SH-SY5Y (cell line): ENCODE measurements around the gene ETV3.

Experiments used
- GATA2 ChIP-seq: IDR thresholded peaks from 2 replicates; pipeline ENCODE4 v1.6.1; 2011; ENCODE audit warnings: mild to moderate bottlenecking, low read depth, low read length
- GATA3 ChIP-seq: IDR thresholded peaks from 2 replicates; pipeline ENCODE4 v1.6.1; 2011; ENCODE audit warnings: low read depth, mild to moderate bottlenecking, low read length, moderate library complexity

DNA sequence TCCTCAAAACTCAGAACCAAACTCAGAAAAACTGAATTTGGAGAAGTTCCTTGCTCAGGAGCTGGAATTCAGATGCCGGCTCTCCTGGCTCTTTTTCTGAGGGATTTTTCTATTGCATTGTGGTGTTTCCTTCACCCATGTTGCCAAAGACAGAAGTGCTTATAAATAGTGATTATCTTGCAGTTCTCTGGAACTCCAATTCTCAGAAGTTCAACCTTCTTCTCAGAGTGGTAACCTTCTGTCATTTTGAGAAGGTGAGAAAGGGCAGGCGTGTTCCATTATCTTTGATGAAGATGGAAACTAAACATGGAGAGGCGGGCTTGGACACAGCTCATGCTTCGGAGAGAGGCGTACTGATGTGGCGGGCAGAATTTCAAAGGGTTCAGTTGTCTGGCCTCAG lies 12.4 kb upstream of the ETV3 start:
- TF ChIP-seq GATA2 (no peak), GATA3 (no peak)
